GM19193 (cell line): ENCODE data around the gene F5.

ENCODE experiments used
- POLR2A ChIP-seq: IDR thresholded peaks from 4 replicates; pipeline ENCODE4 v1.6.1; 2011; ENCODE audit not compliant: insufficient read depth, insufficient read length; ENCODE audit errors: extremely low read depth

The F5 gene

GRCh38 chr1:169528215-169529067 is 57.8 kb downstream of the F5 start:
- no peak for TF ChIP-seq POLR2A

- TF ChIP-seq POLR2A, result no peak
These were observed 58.6 kb downstream of the F5 start for GRCh38 chr1:169527451-169528214.

GRCh38 chr1:169527001-169527400 is 59.3 kb downstream of the F5 start:
- no peak for TF ChIP-seq POLR2A

GRCh38 chr1:169526120-169526832 is 60.0 kb downstream of the F5 start:
- no peak for TF ChIP-seq POLR2A

GRCh38 chr1:169525391-169525790 is 60.9 kb downstream of the F5 start:
- TF ChIP-seq POLR2A, result no peak

GRCh38 chr1:169523904-169524303 is 62.4 kb downstream of the F5 start:
- TF ChIP-seq POLR2A, result no peak

- no peak for TF ChIP-seq POLR2A
These were observed 65.1 kb downstream of the F5 start for GRCh38 chr1:169521226-169521625.

- TF ChIP-seq POLR2A, result no peak
These were observed 68.6 kb downstream of the F5 start for GRCh38 chr1:169517558-169518186.

- no peak for TF ChIP-seq POLR2A
These were observed 70.6 kb downstream of the F5 start for GRCh38 chr1:169515641-169516040.

- no peak for TF ChIP-seq POLR2A
These were observed 71.6 kb downstream of the F5 start for GRCh38 chr1:169514566-169515270.

- TF ChIP-seq POLR2A, result no peak
These were observed 73.1 kb downstream of the F5 start for GRCh38 chr1:169513208-169513607.

GRCh38 chr1:169511316-169512005 is 74.8 kb downstream of the F5 start:
- TF ChIP-seq POLR2A, result no peak

- TF ChIP-seq POLR2A, result no peak
These were observed 76.2 kb downstream of the F5 start for GRCh38 chr1:169510060-169510459.

- TF ChIP-seq POLR2A, result no peak
These were observed 76.9 kb downstream of the F5 start for GRCh38 chr1:169509354-169509753.
